ENCODE data around the gene RPH3AL. TPM values are rescaled to one million over a fixed set of nuclear protein-coding genes. Genes with fewer than 3 reads are reported as not detected.

Gene RPH3AL
- polyA plus RNA-seq, 3 donors: 0.71 to 1.9 (median 1.5) TPM

DNA sequence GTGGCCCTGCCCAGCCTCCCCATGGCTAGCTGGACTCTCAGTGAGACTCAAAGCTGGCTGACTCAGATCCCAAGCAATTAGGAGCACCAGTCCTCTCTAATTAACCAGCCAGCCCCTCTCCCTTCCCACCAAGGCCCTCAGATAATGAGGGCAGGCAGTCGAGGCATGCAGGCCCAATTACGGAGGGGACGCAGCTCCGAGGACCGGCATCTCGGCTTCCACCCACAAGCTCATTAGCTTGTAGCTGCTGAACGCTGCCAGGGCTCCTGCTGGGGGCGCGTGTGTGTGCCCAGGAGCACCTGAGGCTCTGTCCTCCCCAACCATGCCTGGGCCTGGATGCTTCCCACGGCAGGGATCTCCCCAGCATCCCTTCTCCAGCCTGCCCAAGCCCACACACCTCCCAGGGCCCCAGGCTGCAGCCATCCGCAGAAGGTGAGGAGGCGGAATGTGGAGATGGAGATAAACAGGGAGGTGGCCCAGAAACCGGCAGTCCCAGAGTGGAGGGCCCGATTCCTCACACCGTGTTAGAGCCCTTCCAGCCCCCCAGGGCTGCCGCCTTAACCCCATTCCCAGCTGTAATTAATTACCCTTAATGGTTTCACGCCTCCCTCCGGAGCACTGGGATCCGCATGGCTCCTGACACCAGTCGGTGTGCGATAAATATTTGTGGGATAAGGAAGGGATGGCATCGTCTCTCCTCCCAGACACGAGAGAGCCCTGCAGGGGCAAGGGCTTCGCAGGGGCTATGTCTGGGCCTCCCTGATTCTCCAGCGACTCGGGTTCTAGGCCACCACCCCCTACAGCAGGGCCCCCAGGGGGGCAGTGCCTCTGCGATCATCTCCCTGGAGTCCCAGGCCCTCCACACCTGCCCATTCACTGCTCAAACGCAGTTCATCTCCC lies 42.2 kb downstream of the RPH3AL start:
- no peak overlapping the region for H3K4me3 ChIP-seq (replicated peaks in 1 of 3; ENCODE audit: low read depth in 2 of 3, low read length in 3 of 3)
- H3K27ac Mint-ChIP-seq: no peak overlapping the region
- TF ChIP-seq, protein P1, sequence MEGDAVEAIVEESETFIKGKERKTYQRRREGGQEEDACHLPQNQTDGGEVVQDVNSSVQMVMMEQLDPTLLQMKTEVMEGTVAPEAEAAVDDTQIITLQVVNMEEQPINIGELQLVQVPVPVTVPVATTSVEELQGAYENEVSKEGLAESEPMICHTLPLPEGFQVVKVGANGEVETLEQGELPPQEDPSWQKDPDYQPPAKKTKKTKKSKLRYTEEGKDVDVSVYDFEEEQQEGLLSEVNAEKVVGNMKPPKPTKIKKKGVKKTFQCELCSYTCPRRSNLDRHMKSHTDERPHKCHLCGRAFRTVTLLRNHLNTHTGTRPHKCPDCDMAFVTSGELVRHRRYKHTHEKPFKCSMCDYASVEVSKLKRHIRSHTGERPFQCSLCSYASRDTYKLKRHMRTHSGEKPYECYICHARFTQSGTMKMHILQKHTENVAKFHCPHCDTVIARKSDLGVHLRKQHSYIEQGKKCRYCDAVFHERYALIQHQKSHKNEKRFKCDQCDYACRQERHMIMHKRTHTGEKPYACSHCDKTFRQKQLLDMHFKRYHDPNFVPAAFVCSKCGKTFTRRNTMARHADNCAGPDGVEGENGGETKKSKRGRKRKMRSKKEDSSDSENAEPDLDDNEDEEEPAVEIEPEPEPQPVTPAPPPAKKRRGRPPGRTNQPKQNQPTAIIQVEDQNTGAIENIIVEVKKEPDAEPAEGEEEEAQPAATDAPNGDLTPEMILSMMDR (IDR thresholded peaks at IDR 0.05): no peak

DNA sequence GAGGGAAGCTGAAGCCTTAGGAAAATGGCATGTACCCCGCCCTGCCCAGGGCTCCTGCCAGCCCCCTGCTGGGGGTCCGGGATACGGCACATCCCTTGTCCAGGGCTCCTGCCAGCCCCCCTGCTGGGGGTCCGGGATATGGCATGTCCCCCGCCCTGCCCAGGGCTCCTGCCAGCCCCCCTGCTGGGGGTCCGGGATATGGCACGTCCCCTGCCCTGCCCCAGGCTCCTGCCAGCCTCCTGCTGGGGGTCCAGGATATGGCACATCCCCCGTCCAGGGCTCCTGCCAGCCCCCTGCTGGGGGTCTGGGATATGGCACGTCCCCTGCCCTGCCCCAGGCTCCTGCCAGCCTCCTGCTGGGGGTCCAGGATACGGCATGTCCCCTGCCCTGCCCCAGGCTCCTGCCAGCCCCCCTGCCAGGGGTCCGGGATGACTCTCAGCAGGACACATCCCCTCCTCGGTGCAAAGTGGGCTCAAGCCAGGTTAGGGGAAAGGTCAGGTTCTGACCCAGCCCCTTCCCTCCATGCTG lies 43.2 kb downstream of the RPH3AL start:
- H3K36me3 ChIP-seq (replicated peaks in 1 of 2; ENCODE audit: control insufficient read depth in 1 of 2, insufficient read depth in 2 of 2, low read length in 2 of 2): no peaks in the 10 kb centered on the region
- peaks cover under 1 to 2% (median under 1%) of the 10 kb centered on the region in 7 donors for H3K9me3 Mint-ChIP-seq
- no peak overlapping the region for H3K4me2 ChIP-seq (replicated peaks; ENCODE audit: extremely low read depth, low read length, poor library complexity, severe bottlenecking)
- no peaks in the 10 kb centered on the region for H3K79me2 ChIP-seq (ENCODE audit: insufficient read depth, low read length)
- peaks cover under 1 to 2% of the 10 kb centered on the region in 2 donors for H3K9me3 ChIP-seq (replicated peaks in 1 of 2; ENCODE audit: control insufficient read depth in 1 of 2, insufficient read depth in 1 of 2, low read length in 2 of 2)
- TF ChIP-seq, protein P1 (IDR thresholded peaks at IDR 0.05): peak; percentile 48
- H3K4me1 Mint-ChIP-seq: peaks cover 2% of the 10 kb centered on the region
- intact Hi-C loops (cut with micrococcal nuclease): no loop called here
- DNase-seq: peak in 1 of 3 donors; percentile 36
- peaks cover 0 to 1% of the 10 kb centered on the region in 2 donors for H3K27me3 ChIP-seq (ENCODE audit: control insufficient read depth in 2 of 2, insufficient read depth in 2 of 2, low read length in 2 of 2)
- no peaks in the 10 kb centered on the region for H3K36me3 Mint-ChIP-seq
- no peak overlapping the region for H3K4me3 ChIP-seq (replicated peaks in 1 of 3; ENCODE audit: low read depth in 2 of 3, low read length in 3 of 3)
- peaks cover 6 to 16% (median 14%) of the 10 kb centered on the region in 3 donors for H3K27me3 Mint-ChIP-seq (ENCODE audit: low read depth in 3 of 3)
- no peak overlapping the region for H3K27ac ChIP-seq (ENCODE audit: low read depth in 1 of 2, low read length in 2 of 2)
- H3K27ac Mint-ChIP-seq: no peak overlapping the region
- 70% methylated on average over 12 of the region's 12 CpGs for WGBS (ENCODE audit: insufficient coverage)
- no peaks in the 10 kb centered on the region for H4K20me1 ChIP-seq (ENCODE audit: insufficient read depth, low read length)
- no peak overlapping the region for H3K9ac ChIP-seq (ENCODE audit: insufficient read depth, low read length, poor library complexity, severe bottlenecking)
- no peaks in the 10 kb centered on the region for H3K4me1 ChIP-seq (ENCODE audit: control insufficient read depth in 1 of 2, insufficient read depth in 2 of 2, low read length in 2 of 2)
- H2AFZ ChIP-seq (ENCODE audit: insufficient read depth, low read depth, low read length, poor library complexity, severe bottlenecking): no peak overlapping the region
- H3K4me3 Mint-ChIP-seq: no peak overlapping the region

More for the DNA sequence above, 42.2 kb downstream of the RPH3AL start:
- H3K36me3 Mint-ChIP-seq: no peaks in the 10 kb centered on the region
- Histone ChIP-seq H3K27ac (ENCODE audit: low read depth in 1 of 2, low read length in 2 of 2) (no peak overlapping the region), H3K4me1 (ENCODE audit: control insufficient read depth in 1 of 2, insufficient read depth in 2 of 2, low read length in 2 of 2) (no peaks in the 10 kb centered on the region), H3K27me3 (ENCODE audit: control insufficient read depth in 2 of 2, insufficient read depth in 2 of 2, low read length in 2 of 2) (no peaks in the 10 kb centered on the region), H3K79me2 (ENCODE audit: insufficient read depth, low read length) (no peaks in the 10 kb centered on the region), H3K36me3 (replicated peaks in 1 of 2; ENCODE audit: control insufficient read depth in 1 of 2, insufficient read depth in 2 of 2, low read length in 2 of 2) (no peaks in the 10 kb centered on the region), H3K9me3 (replicated peaks in 1 of 2; ENCODE audit: control insufficient read depth in 1 of 2, insufficient read depth in 1 of 2, low read length in 2 of 2) (peaks cover 8 to 10% of the 10 kb centered on the region in 2 donors), H2AFZ (ENCODE audit: insufficient read depth, low read depth, low read length, poor library complexity, severe bottlenecking) (no peak overlapping the region), H3K9ac (ENCODE audit: insufficient read depth, low read length, poor library complexity, severe bottlenecking) (no peak overlapping the region), H3K4me2 (replicated peaks; ENCODE audit: extremely low read depth, low read length, poor library complexity, severe bottlenecking) (no peak overlapping the region), H4K20me1 (ENCODE audit: insufficient read depth, low read length) (no peaks in the 10 kb centered on the region)
- H3K4me3 Mint-ChIP-seq: no peak overlapping the region
- WGBS (ENCODE audit: insufficient coverage): 93% methylated on average over 20 of the region's 28 CpGs
- H3K4me1 Mint-ChIP-seq: no peaks in the 10 kb centered on the region
- H3K27me3 Mint-ChIP-seq (ENCODE audit: low read depth in 3 of 3): peaks cover 3 to 15% (median 14%) of the 10 kb centered on the region in 3 donors
- no peak for DNase-seq
- intact Hi-C loops (cut with micrococcal nuclease): no loop called here
- peaks cover 6 to 11% (median 8%) of the 10 kb centered on the region in 7 donors for H3K9me3 Mint-ChIP-seq
